IMR-90 (cell line): Measurements from ENCODE around the gene TMEM81. TPM values are rescaled to one million over a fixed set of nuclear protein-coding genes. Genes with fewer than 3 reads are reported as not detected.

Source experiments
- ATAC-seq: fragments of 200-7000 bp; cut with Tn5 transposase; 2 replicates; pipeline ENCODE4 v1.9.1; 2020; ENCODE audit warnings: low read depth, mild to moderate bottlenecking, moderate library complexity
- BruUV-seq: library from RNA; stranded (reverse); fragments of 400-500 nt; replicated peaks from 2 replicates; lab custom pipeline; 2021; lab: Mats Ljungman, UMichigan
- CTCF ChIA-PET: fragments of 300-600 bp; formaldehyde crosslinking; extraction: SDS; loops from one replicate; lab custom pipeline; 2021; ENCODE audit warnings: antibody characterized with exemption; lab: Yijun Ruan, JAX
- POLR2A ChIA-PET: fragments of 300-600 bp; sonication (Branson Sonifier 250); formaldehyde crosslinking; loops from one replicate; lab custom pipeline; 2022; ENCODE audit warnings: antibody characterized with exemption; ENCODE audit not compliant: unreplicated experiment; lab: Charles Lee
- DNase-seq: peaks from one replicate; pipeline ENCODE4 v3.0.0; 2013
- H2AFZ ChIP-seq: replicated peaks from 2 replicates; pipeline ENCODE3; 2013; ENCODE audit warnings: low read length, mild to moderate bottlenecking; ENCODE audit not compliant: poor library complexity
- H2AK5ac ChIP-seq: 2 replicates; pipeline ENCODE4 v1.6.1; 2013; ENCODE audit warnings: low read depth, low read length, inconsistent platforms
- H2AK9ac ChIP-seq: replicated peaks from 2 replicates; pipeline ENCODE3; 2013; ENCODE audit warnings: mild to moderate bottlenecking, low read depth, low read length, moderate library complexity; ENCODE audit not compliant: poor library complexity
- H2BK120ac ChIP-seq: 2 replicates; pipeline ENCODE4 v1.6.1; 2013; ENCODE audit warnings: low read depth, low read length, inconsistent platforms
- H2BK15ac ChIP-seq: 3 replicates; pipeline ENCODE4 v1.6.1; 2013; ENCODE audit warnings: low read depth, low read length, inconsistent platforms
- H2BK20ac ChIP-seq: 2 replicates; pipeline ENCODE4 v1.6.1; 2013; ENCODE audit warnings: low read depth, mild to moderate bottlenecking, inconsistent platforms, low read length, moderate library complexity
- H2BK5ac ChIP-seq: 2 replicates; pipeline ENCODE4 v1.6.1; 2013; ENCODE audit warnings: mild to moderate bottlenecking, low read depth, low read length, inconsistent platforms; ENCODE audit not compliant: poor library complexity, severe bottlenecking
- H3K14ac ChIP-seq: replicated peaks from 2 replicates; pipeline ENCODE4 v1.6.1; 2013; ENCODE audit warnings: low read depth, low read length, inconsistent platforms
- H3K18ac ChIP-seq: 2 replicates; pipeline ENCODE4 v1.6.1; 2013; ENCODE audit warnings: low read depth, low read length, control low read depth
- H3K23ac ChIP-seq: 2 replicates; pipeline ENCODE4 v1.6.1; 2013; ENCODE audit warnings: low read depth, low read length, inconsistent platforms
- H3K27ac ChIP-seq: 2 replicates; pipeline ENCODE4 v1.5.1; 2013; ENCODE audit warnings: mild to moderate bottlenecking, control low read depth, low read length; ENCODE audit not compliant: insufficient read depth
- H3K27me3 ChIP-seq: 2 replicates; pipeline ENCODE4 v1.6.1; 2013; ENCODE audit warnings: low read length; ENCODE audit not compliant: control insufficient read depth, insufficient read depth
- H3K36me3 ChIP-seq: 2 replicates; pipeline ENCODE4 v1.6.1; 2013; ENCODE audit warnings: low read length, mixed read lengths; ENCODE audit not compliant: control insufficient read depth, insufficient read depth
- H3K4ac ChIP-seq: 2 replicates; pipeline ENCODE4 v1.6.1; 2013; ENCODE audit warnings: low read depth, low read length, inconsistent platforms
- H3K4me1 ChIP-seq: 2 replicates; pipeline ENCODE4 v1.6.1; 2013; ENCODE audit warnings: low read length, mixed read lengths; ENCODE audit not compliant: control insufficient read depth, insufficient read depth
- H3K4me2 ChIP-seq: 2 replicates; pipeline ENCODE4 v1.6.1; 2013; ENCODE audit warnings: low read depth, mild to moderate bottlenecking, control low read depth, low read length, moderate library complexity
- H3K4me3 ChIP-seq: 2 replicates; pipeline ENCODE4 v1.5.1; 2013; ENCODE audit warnings: low read depth, mild to moderate bottlenecking, control low read depth, low read length, moderate library complexity; ENCODE audit not compliant: insufficient read depth
- H3K56ac ChIP-seq: 2 replicates; pipeline ENCODE4 v1.6.1; 2013; ENCODE audit warnings: low read length, inconsistent platforms; ENCODE audit not compliant: insufficient read depth; ENCODE audit errors: extremely low read depth
- H3K79me1 ChIP-seq, 2 experiments: 2 replicates each; pipeline ENCODE4 v1.6.1; 2013; ENCODE audit warnings: low read length in 2 of 2, inconsistent platforms in 1 of 2, low read depth in 1 of 2
- H3K9ac ChIP-seq: 2 replicates; pipeline ENCODE4 v1.6.1; 2013; ENCODE audit warnings: low read depth, low read length, control low read depth
- H3K9me1 ChIP-seq: 2 replicates; pipeline ENCODE4 v1.6.1; 2013; ENCODE audit warnings: low read length, inconsistent platforms; ENCODE audit not compliant: insufficient read depth
- H3K9me3 ChIP-seq: 2 replicates; pipeline ENCODE4 v1.6.1; 2013; ENCODE audit warnings: low read length; ENCODE audit not compliant: control insufficient read depth, insufficient read depth
- H4K20me1 ChIP-seq: 2 replicates; pipeline ENCODE4 v1.6.1; 2013; ENCODE audit warnings: low read length, inconsistent platforms; ENCODE audit not compliant: insufficient read depth
- H4K5ac ChIP-seq: 2 replicates; pipeline ENCODE4 v1.6.1; 2013; ENCODE audit warnings: mild to moderate bottlenecking, low read depth, low read length, control low read depth
- H4K8ac ChIP-seq, 2 experiments: 2 replicates each; pipeline ENCODE4 v1.6.1; 2013; ENCODE audit warnings: low read depth in 2 of 2, low read length in 2 of 2, control low read depth in 1 of 2, inconsistent platforms in 1 of 2
- H4K91ac ChIP-seq: 2 replicates; pipeline ENCODE4 v1.6.1; 2013; ENCODE audit warnings: low read depth, low read length, inconsistent platforms; ENCODE audit not compliant: insufficient read depth
- BHLHE40 ChIP-seq: fragments of 150-350 bp; IDR thresholded peaks from 2 replicates; pipeline ENCODE4 v1.6.1; 2016; ENCODE audit warnings: mild to moderate bottlenecking, low read depth, low read length
- ELK1 ChIP-seq: fragments of 150-350 bp; IDR thresholded peaks from 2 replicates; pipeline ENCODE4 v1.6.1; 2016; ENCODE audit warnings: low read depth, mild to moderate bottlenecking, low read length, moderate library complexity, borderline replicate concordance
- MAFK ChIP-seq: IDR thresholded peaks from 2 replicates; pipeline ENCODE4 v1.6.1; 2012; ENCODE audit warnings: low read depth, low read length, improper control_type of control experiment
- MAZ ChIP-seq: IDR thresholded peaks from 2 replicates; pipeline ENCODE4 v1.6.1; 2012; ENCODE audit warnings: low read depth, mild to moderate bottlenecking, low read length, improper control_type of control experiment, moderate library complexity, borderline replicate concordance
- MXI1 ChIP-seq: IDR thresholded peaks from 2 replicates; pipeline ENCODE4 v1.6.1; 2012; ENCODE audit warnings: low read depth, mild to moderate bottlenecking, low read length, moderate library complexity, borderline replicate concordance
- NFE2L2 ChIP-seq: fragments of 150-350 bp; IDR thresholded peaks from 2 replicates; pipeline ENCODE4 v1.6.1; 2016; ENCODE audit warnings: low read depth, mild to moderate bottlenecking, low read length
- POLR2A ChIP-seq: IDR thresholded peaks from 2 replicates; pipeline ENCODE4 v1.6.1; 2012; ENCODE audit warnings: mild to moderate bottlenecking, low read depth, low read length
- RCOR1 ChIP-seq: IDR thresholded peaks from 2 replicates; pipeline ENCODE4 v1.6.1; 2012; ENCODE audit warnings: mild to moderate bottlenecking, low read length, improper control_type of control experiment; ENCODE audit not compliant: insufficient replicate concordance
- SMC3 ChIP-seq: fragments of 150-350 bp; IDR thresholded peaks from 2 replicates; pipeline ENCODE4 v1.6.1; 2016; ENCODE audit warnings: low read depth, mild to moderate bottlenecking, antibody characterized with exemption, low read length, moderate library complexity
- WGBS, 2 experiments: methylation state at CpG; one replicate each; pipeline versions ENCODE4 v1.1.5 to v1.1.7; 2013; ENCODE audit warnings: missing lambda C conversion rate in 2 of 2; ENCODE audit not compliant: insufficient read length in 1 of 2; ENCODE audit errors: extremely low coverage in 2 of 2; 5-methylcytosine and 5-hydroxymethylcytosine counted together
- dilution Hi-C: fragments of 300-500 bp; cut with HindIII; formaldehyde crosslinking; loops from one replicate; pipeline ENCODE4 v1.14.3; 2018; ENCODE audit warnings: low sequenced_read_pairs; ENCODE audit not compliant: unreplicated experiment
- in situ Hi-C: fragments of 300-500 bp; cut with MboI; formaldehyde crosslinking; loops from 3 replicates; pipeline ENCODE4 v1.14.3; 2019; ENCODE audit warnings: low sequenced_read_pairs, inconsistent platforms, mixed read lengths
- intact Hi-C: fragments of 100-400 bp; cut with micrococcal nuclease; formaldehyde crosslinking; loops from 2 replicates; pipeline ENCODE4 v1.10.0; 2022
- polyA plus RNA-seq, 3 experiments: library from polyadenylated mRNA; depleted of rRNA; stranded (reverse); fragments of >200 nt; gene quantifications; 2 replicates each; pipeline ENCODE4 v1.2.3, GENCODE V29; 2012; ENCODE audit warnings: low replicate concordance in 1 of 3
- total RNA-seq: library from RNA; depleted of rRNA; stranded (reverse); fragments of >200 nt; gene quantifications from 2 replicates; pipeline ENCODE4 v1.2.3, GENCODE V29; 2012
- TF ChIP-seq, protein P1 (sequence below): fragments of 150-350 bp; IDR thresholded peaks from 2 replicates; pipeline ENCODE4 v1.6.1; 2017; ENCODE audit warnings: mild to moderate bottlenecking, antibody characterized with exemption, low read length, low read depth

Gene TMEM81
- total and polyA plus RNA-seq, 2 of the 4 experiments (the other 2 are of a cell fraction) = 1.5 to 1.8 TPM

DNA sequence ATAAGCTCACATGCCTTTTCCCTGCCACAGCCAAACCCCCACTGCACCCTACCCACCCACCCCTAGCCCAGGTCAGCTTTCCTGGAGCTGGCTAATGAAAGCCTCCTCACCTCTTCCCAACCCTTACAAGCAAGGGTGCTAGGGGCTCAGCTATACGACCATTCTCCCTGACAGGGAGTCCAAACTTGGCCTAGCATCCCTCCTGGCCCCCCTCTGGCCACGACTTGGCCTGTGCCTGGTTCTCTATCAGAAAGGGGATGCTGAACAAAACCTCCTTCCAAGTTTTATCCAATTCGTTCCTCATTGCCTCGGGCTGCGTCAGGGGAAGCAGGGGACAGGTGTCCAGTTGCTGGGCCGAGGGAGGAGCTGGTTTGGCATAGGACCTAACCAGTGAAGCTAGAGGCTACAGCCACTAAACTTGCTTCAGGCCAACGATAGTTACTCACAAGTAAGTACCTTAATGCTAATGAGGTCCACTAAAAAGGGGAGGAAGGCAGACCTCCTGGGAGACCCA lies 8.6 kb downstream of the TMEM81 start:
- no peaks in the 10 kb centered on the region; the same call in 1 of the 2 replicates for H3K4me1 ChIP-seq
- ATAC-seq = no peak
- no peak overlapping the region for H3K9ac ChIP-seq
- H3K23ac ChIP-seq = no peak overlapping the region
- no peak overlapping the region for H4K91ac ChIP-seq
- H4K8ac ChIP-seq = no peak overlapping the region
- H2BK120ac ChIP-seq = no peak overlapping the region
- in situ Hi-C loops (no loop called here), intact Hi-C loops (no loop called here), dilution Hi-C loops (no loop called here)
- POLR2A ChIA-PET = no interaction called here
- H3K27me3 ChIP-seq = no peaks in the 10 kb centered on the region; the same call in none of the 2 replicates
- no peak overlapping the region for H3K18ac ChIP-seq
- H3K79me1 ChIP-seq = no peaks in the 10 kb centered on the region; a peak in 1 of 4 replicates
- no peak overlapping the region for H2BK5ac ChIP-seq
- H4K5ac ChIP-seq = no peak overlapping the region
- H3K4me3 ChIP-seq = no peak overlapping the region
- H4K20me1 ChIP-seq = no peaks in the 10 kb centered on the region
- BruUV-seq = no TSS peak
- H3K9me3 ChIP-seq = no peaks in the 10 kb centered on the region
- no peak overlapping the region for H2BK20ac ChIP-seq
- no peak overlapping the region for H3K14ac ChIP-seq
- no peak overlapping the region for H3K4ac ChIP-seq
- CTCF ChIA-PET = interaction anchor here (0.5 kb wide), 1 partner anchor 165 kb away, joined by 4 read pairs; no protein-coding TSS in a partner anchor
- no peaks in the 10 kb centered on the region; the same call in 1 of the 2 replicates for H3K9me1 ChIP-seq
- H3K56ac ChIP-seq = no peak overlapping the region
- TF ChIP-seq RCOR1 = no peak
- TF ChIP-seq SMC3 = no peak
- TF ChIP-seq MAFK = no peak
- TF ChIP-seq ELK1 = no peak
- no peak for TF ChIP-seq MAZ
- no peak for TF ChIP-seq BHLHE40
- TF ChIP-seq MXI1 = no peak
- no peak for TF ChIP-seq NFE2L2
- TF ChIP-seq POLR2A = no peak
- TF ChIP-seq, protein P1, sequence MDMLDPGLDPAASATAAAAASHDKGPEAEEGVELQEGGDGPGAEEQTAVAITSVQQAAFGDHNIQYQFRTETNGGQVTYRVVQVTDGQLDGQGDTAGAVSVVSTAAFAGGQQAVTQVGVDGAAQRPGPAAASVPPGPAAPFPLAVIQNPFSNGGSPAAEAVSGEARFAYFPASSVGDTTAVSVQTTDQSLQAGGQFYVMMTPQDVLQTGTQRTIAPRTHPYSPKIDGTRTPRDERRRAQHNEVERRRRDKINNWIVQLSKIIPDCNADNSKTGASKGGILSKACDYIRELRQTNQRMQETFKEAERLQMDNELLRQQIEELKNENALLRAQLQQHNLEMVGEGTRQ = no peak
- H2AK5ac ChIP-seq = no peak overlapping the region
- H3K27ac ChIP-seq = no peak overlapping the region
- no peak overlapping the region for H3K4me2 ChIP-seq
- no peak overlapping the region for H2BK15ac ChIP-seq
- H2AK9ac ChIP-seq = no peak overlapping the region
- DNase-seq = no peak
- no peak overlapping the region for H2AFZ ChIP-seq
- WGBS, 2 experiments = 27% methylated on average over 3 of the region's 7 CpGs; no CpG with 5 or more reads in 1 of the 2 experiments
- no peaks in the 10 kb centered on the region for H3K36me3 ChIP-seq
